OCI-LY3 (cell line): ENCODE data around the gene ATXN2.

Source experiments
- EZH2phosphoT487 ChIP-seq: fragments of 200-600 bp; shearing (Covaris generic); IDR thresholded peaks from 2 replicates; pipeline ENCODE4 v1.6.1; 2018; ENCODE audit warnings: antibody characterized with exemption, mixed run types, low read depth
- TF ChIP-seq, protein P1 (sequence below): fragments of 200-600, 300-600 bp; sonication (generic); IDR thresholded peaks from 2 replicates; pipeline ENCODE4 v1.5.1; 2014; ENCODE audit warnings: antibody characterized with exemption, low read length, low read depth

- TF ChIP-seq EZH2phosphoT487: no peak
- TF ChIP-seq, protein P1, sequence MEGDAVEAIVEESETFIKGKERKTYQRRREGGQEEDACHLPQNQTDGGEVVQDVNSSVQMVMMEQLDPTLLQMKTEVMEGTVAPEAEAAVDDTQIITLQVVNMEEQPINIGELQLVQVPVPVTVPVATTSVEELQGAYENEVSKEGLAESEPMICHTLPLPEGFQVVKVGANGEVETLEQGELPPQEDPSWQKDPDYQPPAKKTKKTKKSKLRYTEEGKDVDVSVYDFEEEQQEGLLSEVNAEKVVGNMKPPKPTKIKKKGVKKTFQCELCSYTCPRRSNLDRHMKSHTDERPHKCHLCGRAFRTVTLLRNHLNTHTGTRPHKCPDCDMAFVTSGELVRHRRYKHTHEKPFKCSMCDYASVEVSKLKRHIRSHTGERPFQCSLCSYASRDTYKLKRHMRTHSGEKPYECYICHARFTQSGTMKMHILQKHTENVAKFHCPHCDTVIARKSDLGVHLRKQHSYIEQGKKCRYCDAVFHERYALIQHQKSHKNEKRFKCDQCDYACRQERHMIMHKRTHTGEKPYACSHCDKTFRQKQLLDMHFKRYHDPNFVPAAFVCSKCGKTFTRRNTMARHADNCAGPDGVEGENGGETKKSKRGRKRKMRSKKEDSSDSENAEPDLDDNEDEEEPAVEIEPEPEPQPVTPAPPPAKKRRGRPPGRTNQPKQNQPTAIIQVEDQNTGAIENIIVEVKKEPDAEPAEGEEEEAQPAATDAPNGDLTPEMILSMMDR: no peak
These were observed 8.6 kb downstream of the ATXN2 start for GRCh38 chr12:111590552-111590951.
